ENCODE results near the gene EFHD2. TPM values are rescaled to one million over a fixed set of nuclear protein-coding genes. Genes with fewer than 3 reads are reported as not detected.

EFHD2 gene
- total RNA-seq, 2 donors from 2014 or later, result 36.7 to 47.6 TPM

- TF ChIP-seq CTCF (conservative IDR thresholded peaks at IDR 0.05), result no peak
- H3K36me3 ChIP-seq (ENCODE audit: control insufficient read depth, insufficient read depth, low read length), result peaks cover 6% of the 10 kb centered on the region
- H3K4me1 ChIP-seq (ENCODE audit: control insufficient read depth, insufficient read depth, low read length), result no peaks in the 10 kb centered on the region
- H3K27me3 Mint-ChIP-seq (ENCODE audit: insufficient read depth), result no peaks in the 10 kb centered on the region
- H3K4me3 Mint-ChIP-seq, result no peak overlapping the region
- no peak overlapping the region for H3K4me3 ChIP-seq (ENCODE audit: low read length)
- no peaks in the 10 kb centered on the region for H3K9me3 Mint-ChIP-seq
- no peaks in the 10 kb centered on the region for H3K36me3 Mint-ChIP-seq (ENCODE audit: low read depth)
- WGBS, 2 experiments (ENCODE audit: insufficient coverage in 1 of 2, insufficient read length in 1 of 2), result 90 to 98% methylated on average over 8 to 17 of the region's 17 CpGs
- DNase-seq, result no peak
- no peak overlapping the region for H3K27ac Mint-ChIP-seq
- no peak overlapping the region for H3K9ac ChIP-seq (ENCODE audit: extremely low read depth, low read length, poor library complexity, severe bottlenecking)
- no peak overlapping the region for H3K27ac ChIP-seq (ENCODE audit: low read depth, low read length)
- no peaks in the 10 kb centered on the region for H3K9me3 ChIP-seq (ENCODE audit: control insufficient read depth, low read length)
- H3K27me3 ChIP-seq (ENCODE audit: control insufficient read depth, insufficient read depth, low read length, poor library complexity, severe bottlenecking), result no peaks in the 10 kb centered on the region
- H3K4me1 Mint-ChIP-seq, result peaks cover 4% of the 10 kb centered on the region
These were observed 25.8 kb downstream of the EFHD2 start for GRCh38 chr1:15435239-15436077.

GRCh38 chr1:15436881-15437442 is 27.3 kb downstream of the EFHD2 start:
- no peak for DNase-seq
- peaks cover 4% of the 10 kb centered on the region for H3K4me1 Mint-ChIP-seq
- no peaks in the 10 kb centered on the region for H3K4me1 ChIP-seq (ENCODE audit: control insufficient read depth, insufficient read depth, low read length)
- no peak for TF ChIP-seq CTCF (conservative IDR thresholded peaks at IDR 0.05)
- H3K36me3 ChIP-seq (ENCODE audit: control insufficient read depth, insufficient read depth, low read length), result no peaks in the 10 kb centered on the region
- no peaks in the 10 kb centered on the region for H3K9me3 Mint-ChIP-seq
- no peak overlapping the region for H3K27ac ChIP-seq (ENCODE audit: low read depth, low read length)
- WGBS, 2 experiments (ENCODE audit: insufficient coverage in 1 of 2, insufficient read length in 1 of 2), result 85 to 90% methylated on average over 6 of the region's 6 CpGs
- H3K27me3 ChIP-seq (ENCODE audit: control insufficient read depth, insufficient read depth, low read length, poor library complexity, severe bottlenecking), result no peaks in the 10 kb centered on the region
- no peak overlapping the region for H3K4me3 Mint-ChIP-seq
- H3K9me3 ChIP-seq (ENCODE audit: control insufficient read depth, low read length), result no peaks in the 10 kb centered on the region
- H3K4me3 ChIP-seq (ENCODE audit: low read length), result no peak overlapping the region
- no peak overlapping the region for H3K27ac Mint-ChIP-seq
- H3K36me3 Mint-ChIP-seq (ENCODE audit: low read depth), result no peaks in the 10 kb centered on the region
- H3K9ac ChIP-seq (ENCODE audit: extremely low read depth, low read length, poor library complexity, severe bottlenecking), result no peak overlapping the region
- no peaks in the 10 kb centered on the region for H3K27me3 Mint-ChIP-seq (ENCODE audit: insufficient read depth)

GRCh38 chr1:15439325-15439724 is 29.6 kb downstream of the EFHD2 start:
- Histone ChIP-seq H3K9ac (ENCODE audit: extremely low read depth, low read length, poor library complexity, severe bottlenecking) (no peak overlapping the region), H3K36me3 (ENCODE audit: control insufficient read depth, insufficient read depth, low read length) (no peaks in the 10 kb centered on the region), H3K27ac (ENCODE audit: low read depth, low read length) (no peak overlapping the region), H3K27me3 (ENCODE audit: control insufficient read depth, insufficient read depth, low read length, poor library complexity, severe bottlenecking) (no peaks in the 10 kb centered on the region), H3K4me1 (ENCODE audit: control insufficient read depth, insufficient read depth, low read length) (no peaks in the 10 kb centered on the region), H3K4me3 (ENCODE audit: low read length) (no peak overlapping the region), H3K9me3 (ENCODE audit: control insufficient read depth, low read length) (no peaks in the 10 kb centered on the region)
- Mint-ChIP-seq H3K27ac (no peak overlapping the region), H3K27me3 (ENCODE audit: insufficient read depth) (no peaks in the 10 kb centered on the region), H3K9me3 (no peaks in the 10 kb centered on the region), H3K36me3 (ENCODE audit: low read depth) (no peaks in the 10 kb centered on the region), H3K4me1 (no peaks in the 10 kb centered on the region), H3K4me3 (no peak overlapping the region)
- no peak for TF ChIP-seq CTCF (conservative IDR thresholded peaks at IDR 0.05)
- WGBS, 2 experiments (ENCODE audit: insufficient coverage in 1 of 2, insufficient read length in 1 of 2), result 90 to 95% methylated on average over 12 to 14 of the region's 14 CpGs
- no peak for DNase-seq
